ENCODE data around the gene CTSA.
A peak's percentile ranks its signal among the peaks of the same experiment; 100 is the strongest.

The CTSA gene

GRCh38 chr20:45940469-45940868, 49.3 kb downstream of the CTSA start:
- no peak for DNase-seq (ENCODE audit: low read depth)

DNA sequence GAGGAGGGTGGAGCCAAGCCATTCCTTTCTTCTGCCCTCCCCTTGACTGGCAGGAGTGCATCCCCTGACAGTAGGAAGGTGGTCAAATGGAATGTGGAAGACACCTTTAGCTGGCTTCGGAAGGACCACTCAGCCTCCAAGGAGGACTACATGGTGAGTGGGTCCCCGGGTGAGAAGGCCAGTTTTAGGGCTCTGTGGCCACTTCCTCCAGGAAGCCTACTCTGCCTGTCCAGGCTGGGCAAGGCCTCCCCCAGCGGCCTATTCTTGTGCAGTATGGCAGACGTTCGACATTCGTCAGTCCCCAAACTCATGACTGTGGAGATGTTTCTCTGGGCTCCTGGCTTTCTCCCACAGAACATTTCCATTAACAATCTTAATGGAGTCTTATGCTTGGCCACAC, 52.5 kb downstream of the CTSA start:
- DNase-seq (ENCODE audit: low read depth) = no peak

DNA sequence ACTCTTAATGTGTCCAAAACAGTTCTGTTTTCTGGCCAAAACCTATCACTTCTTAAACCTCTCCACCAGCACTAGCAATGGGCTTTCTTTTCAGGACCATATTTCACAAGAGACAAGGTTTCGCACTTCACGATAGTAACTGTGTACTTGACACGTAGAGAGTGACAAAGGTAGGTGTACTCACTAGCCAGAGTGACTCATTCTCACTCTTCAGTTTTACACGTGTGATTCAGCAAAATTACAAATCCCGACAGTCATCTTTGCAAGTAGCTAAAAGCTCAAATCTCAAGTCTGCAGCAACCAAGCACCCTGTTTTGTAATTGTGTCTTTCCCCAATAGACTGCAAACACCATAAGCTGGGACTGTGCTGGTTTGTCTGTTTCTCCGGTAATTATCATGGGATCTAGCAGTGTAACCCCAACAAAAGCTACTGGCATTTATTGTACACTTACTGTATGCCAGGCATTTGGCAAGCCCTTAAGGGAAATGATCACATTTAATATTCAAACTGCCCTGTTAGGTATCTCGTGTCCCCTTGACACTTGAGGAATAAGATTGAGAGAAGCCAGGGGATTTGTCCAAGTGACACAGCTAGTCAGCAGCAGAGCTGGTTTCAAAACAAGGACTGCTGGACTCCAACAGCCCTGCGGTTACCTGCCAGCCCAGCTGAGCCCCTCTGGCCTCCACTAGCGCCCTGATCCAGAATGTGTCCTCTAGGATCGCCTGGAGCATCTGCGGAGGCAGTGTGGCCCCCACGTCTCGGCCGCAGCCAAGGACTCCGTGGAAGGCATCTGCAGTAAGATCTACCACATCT, 53.2 kb downstream of the CTSA start:
- no peak for DNase-seq (ENCODE audit: low read depth)

GRCh38 chr20:45944965-45945677, 54.0 kb downstream of the CTSA start:
- no peak for DNase-seq (ENCODE audit: low read depth)

DNA sequence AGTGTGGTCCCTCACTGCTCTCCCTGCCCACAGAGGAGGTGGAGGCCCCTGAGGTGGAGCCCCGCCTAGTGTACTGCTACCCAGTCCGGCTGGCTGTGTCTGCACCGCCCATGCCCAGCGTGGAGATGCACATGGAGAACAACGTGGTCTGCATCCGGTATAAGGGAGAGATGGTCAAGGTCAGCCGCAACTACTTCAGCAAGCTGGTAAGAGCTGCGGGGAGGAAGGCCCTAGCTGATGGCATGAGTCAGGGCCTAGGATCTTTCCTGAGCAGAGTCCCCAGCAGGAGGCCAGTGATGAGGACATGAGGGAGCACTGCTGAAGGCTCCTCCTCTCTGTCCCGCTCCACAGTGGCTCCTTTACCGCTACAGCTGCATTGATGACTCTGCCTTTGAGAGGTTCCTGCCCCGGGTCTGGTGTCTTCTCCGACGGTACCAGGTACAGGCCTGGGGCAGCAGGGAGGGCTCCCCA, 54.6 kb downstream of the CTSA start:
- no peak for DNase-seq (ENCODE audit: low read depth)

DNA sequence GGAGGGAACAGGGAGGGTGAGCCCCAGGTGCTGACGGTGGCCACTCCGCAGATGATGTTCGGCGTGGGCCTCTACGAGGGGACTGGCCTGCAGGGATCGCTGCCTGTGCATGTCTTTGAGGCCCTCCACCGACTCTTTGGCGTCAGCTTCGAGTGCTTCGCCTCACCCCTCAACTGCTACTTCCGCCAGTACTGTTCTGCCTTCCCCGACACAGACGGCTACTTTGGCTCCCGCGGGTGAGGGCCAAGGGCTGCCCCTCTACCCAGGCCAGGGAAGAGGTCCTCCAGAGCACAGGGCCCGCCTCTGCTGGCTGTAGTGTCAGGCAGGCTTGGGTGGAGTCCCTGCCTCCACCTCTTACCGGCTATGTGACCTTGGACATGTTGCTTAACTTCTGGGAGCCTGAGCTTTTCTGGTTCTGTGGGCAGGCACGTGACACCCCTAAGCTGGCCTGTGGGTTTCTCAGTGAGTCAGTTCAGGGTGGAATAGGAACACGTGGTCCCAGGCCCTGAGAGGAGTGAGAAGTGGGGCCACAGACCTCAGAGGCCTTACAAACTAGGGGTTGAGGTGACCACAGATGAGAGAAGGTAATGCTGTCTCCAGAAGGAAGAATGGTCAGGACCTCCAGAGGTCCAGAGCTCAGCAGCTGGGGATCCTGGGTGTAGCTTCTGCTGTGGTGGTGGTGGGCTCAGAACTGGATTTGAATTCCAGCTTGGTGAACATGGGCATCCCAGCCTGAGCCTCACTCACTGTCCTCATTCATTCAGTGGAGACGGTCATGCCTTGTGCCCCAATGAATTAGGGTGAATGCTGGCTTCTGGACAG, 55.2 kb downstream of the CTSA start:
- peak; percentile 25 for DNase-seq (ENCODE audit: low read depth)

GRCh38 chr20:45947110-45947866, 56.2 kb downstream of the CTSA start:
- DNase-seq (ENCODE audit: low read depth) = no peak

- no peak for DNase-seq (ENCODE audit: low read depth)
These were observed 57.2 kb downstream of the CTSA start for GRCh38 chr20:45948261-45948733.
